ENCODE measurements around the gene MYBPH.

GRCh38 chr1:203182387-203182953, 6.8 kb upstream of the MYBPH start:
- TF ChIP-seq POLR2A (IDR thresholded peaks at IDR 0.05) = no peak
- TF ChIP-seq, protein P1, sequence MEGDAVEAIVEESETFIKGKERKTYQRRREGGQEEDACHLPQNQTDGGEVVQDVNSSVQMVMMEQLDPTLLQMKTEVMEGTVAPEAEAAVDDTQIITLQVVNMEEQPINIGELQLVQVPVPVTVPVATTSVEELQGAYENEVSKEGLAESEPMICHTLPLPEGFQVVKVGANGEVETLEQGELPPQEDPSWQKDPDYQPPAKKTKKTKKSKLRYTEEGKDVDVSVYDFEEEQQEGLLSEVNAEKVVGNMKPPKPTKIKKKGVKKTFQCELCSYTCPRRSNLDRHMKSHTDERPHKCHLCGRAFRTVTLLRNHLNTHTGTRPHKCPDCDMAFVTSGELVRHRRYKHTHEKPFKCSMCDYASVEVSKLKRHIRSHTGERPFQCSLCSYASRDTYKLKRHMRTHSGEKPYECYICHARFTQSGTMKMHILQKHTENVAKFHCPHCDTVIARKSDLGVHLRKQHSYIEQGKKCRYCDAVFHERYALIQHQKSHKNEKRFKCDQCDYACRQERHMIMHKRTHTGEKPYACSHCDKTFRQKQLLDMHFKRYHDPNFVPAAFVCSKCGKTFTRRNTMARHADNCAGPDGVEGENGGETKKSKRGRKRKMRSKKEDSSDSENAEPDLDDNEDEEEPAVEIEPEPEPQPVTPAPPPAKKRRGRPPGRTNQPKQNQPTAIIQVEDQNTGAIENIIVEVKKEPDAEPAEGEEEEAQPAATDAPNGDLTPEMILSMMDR (IDR thresholded peaks at IDR 0.05 in 8 of 11, conservative IDR thresholded peaks at IDR 0.05 in 3 of 11) = no peak
